GM18519 (cell line): ENCODE data around the gene PLXNA3.

Source experiments
- ATAC-seq: cut with Tn5 transposase; IDR thresholded peaks from one replicate; pipeline ENCODE4 v1.9.1; 2021; ENCODE audit warnings: mild to moderate bottlenecking, moderate library complexity; ENCODE audit not compliant: unreplicated experiment, low FRiP score

PLXNA3 gene

DNA sequence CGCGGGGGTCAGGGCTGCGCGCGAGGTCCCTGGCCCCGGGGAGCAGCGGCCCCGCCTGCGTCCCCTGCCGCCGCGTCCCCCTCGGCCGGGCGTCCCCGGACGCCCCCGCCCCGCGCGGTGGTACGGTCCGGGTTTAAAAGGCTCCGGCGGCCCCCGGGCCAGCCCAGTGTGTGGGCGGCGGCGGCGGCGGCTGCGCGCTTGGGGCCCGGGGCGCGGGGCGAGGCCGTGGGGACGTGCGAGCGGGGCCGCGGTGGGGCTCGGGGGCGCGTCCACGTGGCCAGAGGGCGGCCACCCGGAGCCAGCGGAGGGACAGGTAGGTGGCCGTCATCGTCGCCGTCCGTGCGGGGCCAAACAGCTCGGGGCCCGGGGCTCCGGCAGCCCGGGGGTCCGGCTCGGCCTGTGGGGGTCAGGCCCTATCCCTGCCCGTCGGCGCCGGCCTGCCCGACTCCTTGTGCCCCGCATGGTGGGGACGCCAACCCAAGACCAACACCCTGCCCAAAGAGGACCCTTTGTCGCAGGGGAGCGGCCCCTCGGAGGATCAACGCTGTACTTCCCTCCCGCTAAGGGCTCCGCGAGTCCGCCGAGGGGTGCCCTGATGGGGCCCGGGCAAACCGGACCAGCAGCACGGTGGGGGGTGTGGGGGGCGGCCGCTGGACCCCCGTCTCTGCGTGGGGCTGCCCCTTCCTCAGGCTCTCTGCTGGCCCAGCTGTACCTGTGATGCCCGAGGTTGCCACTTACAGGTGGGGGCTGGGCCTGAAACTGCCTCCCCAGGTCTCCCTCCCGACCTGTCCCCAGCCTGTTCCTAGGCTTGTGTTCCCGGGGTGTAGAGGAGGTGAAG lies at the start of gene PLXNA3:
Gene PLXNA3 (plus strand): TSS at position 166 of the 838 bp plus-strand sequence. CDS start 1,903 bp downstream, outside the sequence.
- ATAC-seq, result no peak

DNA sequence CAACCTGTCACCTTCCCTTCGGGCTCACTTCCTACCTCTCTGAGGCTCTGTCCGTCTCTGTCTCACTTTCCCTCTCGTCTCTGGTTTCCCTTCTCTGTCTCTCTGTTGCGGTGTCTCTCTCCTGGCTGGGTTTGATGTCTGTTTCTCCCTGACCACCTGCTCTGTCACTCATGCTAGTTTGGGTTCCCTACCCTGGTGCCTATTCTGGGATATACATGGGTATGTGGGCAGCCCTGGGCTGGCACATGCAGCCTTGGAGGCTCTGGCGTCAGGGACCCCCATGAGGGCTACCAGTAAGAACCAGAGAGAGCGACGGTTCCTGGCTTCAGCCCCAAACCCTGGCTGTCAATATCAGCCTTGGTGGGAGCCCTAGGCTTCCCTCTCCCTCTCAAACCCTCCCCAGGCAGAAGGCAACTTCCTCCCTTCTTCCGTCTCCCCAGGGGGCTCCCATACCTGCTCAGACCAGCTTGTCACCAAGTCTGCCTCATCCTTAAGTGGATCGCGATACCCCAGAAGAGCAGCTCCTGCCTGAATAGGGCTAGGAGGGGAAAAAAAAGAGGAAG lies 49.3 kb upstream of the PLXNA3 start:
- ATAC-seq, result no peak

DNA sequence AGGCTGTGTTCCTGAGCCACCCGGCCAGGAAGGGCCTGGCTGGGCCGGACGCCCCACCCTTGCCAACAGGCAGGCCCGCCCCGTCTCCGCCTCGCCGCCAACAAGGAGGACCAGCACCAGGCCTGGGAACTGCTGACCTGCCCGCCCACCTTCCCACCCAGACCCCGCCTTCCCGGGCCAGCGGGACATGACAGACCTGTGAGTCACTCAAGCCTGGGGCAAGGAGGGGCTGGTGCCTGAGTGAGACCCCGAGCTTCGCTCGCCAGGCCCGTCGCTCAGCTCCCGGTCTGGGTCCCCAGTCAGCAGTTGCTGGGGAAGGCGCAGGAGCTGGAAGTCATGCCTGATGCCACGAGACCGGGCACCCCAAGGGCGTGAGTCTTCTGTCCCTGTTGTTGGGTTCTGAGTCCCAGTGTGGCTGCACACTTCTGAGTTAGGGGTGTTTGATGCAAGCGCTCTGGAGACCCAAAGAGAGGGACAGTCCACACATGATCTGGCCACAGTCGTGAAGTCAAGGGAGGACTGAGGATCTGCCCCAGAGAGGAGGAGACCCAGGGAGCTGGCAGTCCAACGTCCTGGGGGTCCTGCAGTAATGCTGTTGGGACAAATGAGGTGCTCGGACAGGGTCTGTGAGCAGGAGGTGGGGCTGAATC lies 48.7 kb upstream of the PLXNA3 start, which contains the start of gene DNASE1L1:
Gene DNASE1L1 (minus strand): TSS at position 33 of the 650 bp plus-strand sequence. CDS start 3,686 bp downstream, outside the sequence.
- ATAC-seq, result no peak

DNA sequence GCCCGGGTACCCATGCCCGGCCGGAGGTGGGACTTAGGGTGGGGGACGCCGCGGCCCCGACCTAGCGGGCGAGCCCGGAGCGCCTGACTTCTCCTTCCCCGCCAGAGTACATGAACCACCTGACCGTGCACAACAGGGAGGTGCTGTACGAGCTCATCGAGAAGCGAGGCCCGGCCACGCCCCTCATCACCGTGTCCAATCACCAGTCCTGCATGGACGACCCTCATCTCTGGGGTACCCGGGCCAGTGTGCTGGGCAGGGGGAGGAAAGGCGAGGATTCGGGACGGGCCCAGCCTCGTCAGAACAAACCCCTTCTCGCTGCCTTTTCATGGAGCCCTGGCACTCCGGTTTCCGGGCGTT lies 46.1 kb upstream of the PLXNA3 start:
- no peak for ATAC-seq

DNA sequence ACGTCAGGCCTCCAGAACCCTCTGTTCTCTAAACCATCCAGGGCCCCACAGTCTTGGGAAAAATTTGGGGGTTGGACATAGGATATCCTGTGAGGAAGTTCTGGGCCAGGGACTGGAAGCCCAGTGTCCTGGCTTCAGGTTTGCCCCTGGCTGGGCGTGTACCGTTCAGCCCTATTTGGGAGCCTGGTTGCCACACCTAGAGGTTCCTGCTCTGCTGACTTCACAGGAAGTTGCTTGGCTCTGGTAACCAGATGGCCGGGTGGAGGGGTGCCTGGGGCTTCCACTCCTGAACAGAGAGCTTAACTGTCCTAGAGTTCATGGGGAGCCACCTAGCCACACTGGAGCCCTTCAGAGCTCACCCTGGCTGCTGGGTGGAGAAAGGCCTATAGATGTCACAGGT lies 45.6 kb upstream of the PLXNA3 start:
- no peak for ATAC-seq

DNA sequence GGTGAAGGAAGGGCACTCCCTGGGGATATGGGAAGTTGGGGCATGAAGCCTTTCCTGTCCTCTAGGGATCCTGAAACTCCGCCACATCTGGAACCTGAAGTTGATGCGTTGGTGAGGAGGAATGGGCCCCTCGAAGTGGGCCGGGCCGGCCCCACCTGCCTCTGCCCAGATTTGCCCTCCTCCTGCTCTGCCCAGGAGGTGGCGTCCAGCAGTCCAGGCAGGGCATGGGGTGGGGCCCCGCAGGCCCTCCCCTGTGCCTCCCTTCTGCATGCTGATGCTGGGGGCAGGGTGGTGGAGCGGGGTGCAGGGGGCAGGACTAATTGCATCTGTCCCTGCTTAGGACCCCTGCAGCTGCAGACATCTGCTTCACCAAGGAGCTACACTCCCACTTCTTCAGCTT lies 44.9 kb upstream of the PLXNA3 start:
- no peak for ATAC-seq

DNA sequence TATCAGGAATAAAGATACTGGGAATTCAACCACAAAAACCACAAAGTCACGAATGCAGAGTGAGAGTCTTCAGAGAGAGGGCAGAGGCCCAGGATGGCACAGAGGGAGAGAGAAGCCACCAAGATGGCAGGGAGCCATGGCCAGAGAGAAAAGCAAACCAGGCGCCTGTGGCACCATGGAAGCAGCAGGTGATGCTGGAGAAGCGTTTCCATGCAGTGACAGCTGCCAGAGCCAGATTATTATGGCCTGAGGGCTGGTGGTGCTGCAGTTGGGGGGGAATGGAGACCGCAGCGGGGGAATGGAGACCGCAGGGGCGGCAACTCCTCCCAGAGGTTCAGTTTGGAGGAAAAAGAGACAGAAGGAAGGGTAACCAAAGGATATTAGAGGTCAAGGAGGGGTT lies 40.9 kb upstream of the PLXNA3 start:
- ATAC-seq, result no peak

DNA sequence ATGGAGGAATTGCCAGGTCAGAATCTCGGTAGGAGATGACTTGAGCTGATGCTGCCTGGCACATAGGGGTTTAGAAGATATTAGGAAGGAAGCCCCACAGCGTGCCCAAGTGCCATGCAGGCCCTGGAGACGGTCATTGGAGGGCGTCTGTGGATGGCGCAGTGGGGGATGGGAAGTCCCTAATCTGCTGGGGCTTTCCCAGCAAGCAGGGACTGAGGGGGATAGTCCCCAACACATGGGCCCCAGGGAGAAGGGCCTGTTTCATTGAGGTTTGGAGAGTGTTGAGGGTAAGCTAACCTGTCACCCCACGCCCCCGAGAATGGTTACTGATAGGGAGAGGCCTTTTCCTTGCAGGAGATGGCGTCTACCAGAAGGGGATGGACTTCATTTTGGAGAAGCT lies 38.9 kb upstream of the PLXNA3 start:
- no peak for ATAC-seq

DNA sequence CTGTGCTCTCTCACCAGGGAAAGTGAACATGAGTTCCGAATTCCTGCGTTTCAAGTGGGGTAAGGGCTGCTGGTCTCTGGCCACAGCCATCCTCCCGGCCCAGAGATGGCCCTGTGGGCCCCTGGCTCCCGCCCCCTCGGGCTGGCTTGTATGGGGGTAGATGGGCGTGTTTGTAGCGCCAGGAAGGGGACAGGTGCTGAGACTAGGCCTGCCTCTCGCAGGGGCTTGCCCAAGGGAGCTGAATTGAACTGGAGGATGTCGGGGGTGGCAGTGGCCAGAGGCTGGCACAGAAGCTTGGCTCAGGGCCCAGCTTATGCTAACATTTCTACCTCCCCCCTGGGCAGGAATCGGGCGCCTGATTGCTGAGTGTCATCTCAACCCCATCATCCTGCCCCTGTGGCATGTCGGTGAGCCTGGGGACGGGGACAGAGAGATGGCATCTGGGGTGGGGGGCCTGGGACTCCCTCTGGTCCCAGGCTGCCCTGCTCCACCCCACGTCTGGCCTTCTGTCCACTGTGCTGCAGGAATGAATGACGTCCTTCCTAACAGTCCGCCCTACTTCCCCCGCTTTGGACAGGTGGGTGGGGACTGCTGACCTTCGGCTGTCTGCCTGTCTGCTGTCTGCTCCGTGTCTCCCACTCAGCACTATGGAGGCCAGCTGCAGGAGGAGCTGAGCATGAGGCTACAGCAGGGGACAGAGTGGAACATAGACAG lies 38.2 kb upstream of the PLXNA3 start:
- ATAC-seq, result no peak

DNA sequence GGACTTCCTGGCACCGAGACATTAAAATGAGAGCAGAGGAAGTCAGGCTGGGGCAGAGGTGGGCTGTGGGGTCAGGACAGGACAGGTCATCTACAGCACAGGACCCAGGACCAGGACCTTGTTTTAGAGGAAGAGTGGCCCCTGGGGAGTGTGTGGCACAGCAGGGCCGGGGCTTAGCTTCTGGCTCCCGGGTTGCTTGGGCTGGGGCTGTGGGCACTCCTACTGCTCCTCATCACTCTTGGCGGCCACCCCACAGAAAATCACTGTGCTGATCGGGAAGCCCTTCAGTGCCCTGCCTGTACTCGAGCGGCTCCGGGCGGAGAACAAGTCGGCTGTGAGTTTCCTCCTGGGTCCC lies 37.7 kb upstream of the PLXNA3 start:
- ATAC-seq, result no peak

DNA sequence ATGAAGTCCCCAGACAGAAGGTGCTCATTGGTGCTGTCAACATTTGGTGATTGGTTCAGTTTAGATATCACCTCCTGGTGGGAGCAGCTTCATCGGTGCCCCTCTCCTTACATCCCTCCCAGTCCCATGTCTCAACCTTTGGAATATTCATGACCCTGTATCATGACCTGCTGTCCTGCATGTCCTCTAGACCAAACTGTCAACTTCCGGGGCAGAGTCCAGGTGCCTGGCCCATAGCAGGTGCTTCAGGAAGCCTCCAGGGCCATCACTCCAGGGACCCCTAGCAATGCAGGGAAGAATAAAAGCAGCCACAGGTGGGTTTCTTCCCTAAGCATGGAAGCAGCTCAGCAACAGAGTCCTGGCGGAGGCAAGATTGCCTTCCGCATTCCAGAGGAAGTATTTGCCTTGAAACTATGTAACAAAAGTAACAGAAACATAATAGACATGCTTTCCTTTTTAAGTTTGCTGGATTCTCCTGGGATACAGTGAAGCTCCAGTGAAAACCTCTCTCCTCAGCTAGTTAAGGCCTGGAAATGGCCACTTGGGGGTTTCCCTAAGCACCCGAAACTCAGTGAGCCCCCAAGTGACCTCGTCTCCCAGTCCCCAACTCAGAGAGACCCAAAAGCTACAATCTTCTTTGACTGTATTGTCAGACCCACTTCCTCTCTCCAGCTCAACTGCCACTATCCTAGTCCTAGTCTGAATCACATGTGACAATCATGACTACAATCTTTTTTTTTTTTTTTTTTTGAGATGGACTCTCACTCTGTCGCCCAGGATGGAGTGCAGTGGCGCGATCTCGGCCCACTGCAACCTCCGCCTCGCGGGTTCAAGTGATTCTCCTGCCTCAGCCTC lies 30.9 kb upstream of the PLXNA3 start:
- no peak for ATAC-seq

DNA sequence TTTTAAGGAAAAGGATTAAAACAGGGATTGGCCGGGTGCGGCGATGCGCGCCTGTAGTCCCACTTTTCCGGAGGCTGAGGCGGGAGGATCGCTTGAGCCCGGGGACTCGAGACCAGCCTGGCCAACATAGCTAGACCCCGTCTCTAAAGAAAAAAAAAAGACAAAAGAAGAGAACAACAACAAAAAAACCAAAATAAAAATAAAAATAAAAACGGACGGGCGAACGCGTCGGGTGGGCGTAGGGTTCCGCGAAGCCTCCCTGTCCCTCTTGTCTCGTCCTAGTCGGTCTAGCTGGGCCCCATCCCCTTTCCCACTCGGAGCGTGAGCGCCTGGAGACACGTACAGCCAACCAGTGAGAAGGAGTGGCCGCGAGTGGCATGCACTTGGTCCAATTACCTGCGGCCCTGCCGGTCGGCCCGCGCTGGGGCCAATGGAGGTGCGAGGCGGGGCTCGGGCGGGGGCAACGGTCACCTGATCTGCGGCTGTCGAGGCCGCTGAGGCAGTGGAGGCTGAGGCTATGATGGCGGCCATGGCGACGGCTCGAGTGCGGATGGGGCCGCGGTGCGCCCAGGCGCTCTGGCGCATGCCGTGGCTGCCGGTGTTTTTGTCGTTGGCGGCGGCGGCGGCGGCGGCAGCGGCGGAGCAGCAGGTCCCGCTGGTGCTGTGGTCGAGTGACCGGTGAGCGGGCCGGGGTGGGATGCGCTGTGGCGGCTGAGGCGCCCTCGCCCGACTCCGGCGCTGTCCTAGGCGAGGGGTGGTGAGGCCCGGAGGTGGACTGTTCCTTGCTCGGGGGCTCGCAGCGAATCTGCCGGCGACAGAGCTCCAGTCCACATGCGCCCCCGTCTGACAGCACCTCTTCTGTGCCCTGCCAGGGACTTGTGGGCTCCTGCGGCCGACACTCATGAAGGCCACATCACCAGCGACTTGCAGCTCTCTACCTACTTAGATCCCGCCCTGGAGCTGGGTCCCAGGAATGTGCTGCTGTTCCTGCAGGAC lies 29.6 kb upstream of the PLXNA3 start, which contains the start of gene ATP6AP1:
Gene ATP6AP1 (plus strand): TSS at position 502 of the 996 bp plus-strand sequence. CDS start 16 bp downstream, at position 518.
- peak; percentile 85 for ATAC-seq

DNA sequence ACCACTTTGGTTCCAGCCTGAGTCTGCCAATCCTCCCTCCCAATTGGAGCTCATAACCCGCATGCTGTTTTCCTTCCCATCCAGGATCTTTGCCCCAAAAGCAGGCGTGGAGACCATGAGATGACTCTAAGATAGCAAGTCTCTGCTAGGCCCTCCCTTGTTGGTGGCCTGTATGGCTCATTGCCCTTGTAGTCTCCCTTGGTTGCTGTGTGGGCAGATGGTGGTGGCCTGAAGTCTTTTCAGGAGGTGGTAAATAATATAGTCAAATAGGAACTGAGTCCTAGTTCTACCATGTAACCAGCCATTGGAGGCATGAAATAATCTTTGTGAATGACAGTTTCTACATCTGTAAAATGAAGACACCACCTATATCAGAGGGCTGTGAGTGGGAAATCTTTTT lies 28.4 kb upstream of the PLXNA3 start:
- ATAC-seq, result no peak

DNA sequence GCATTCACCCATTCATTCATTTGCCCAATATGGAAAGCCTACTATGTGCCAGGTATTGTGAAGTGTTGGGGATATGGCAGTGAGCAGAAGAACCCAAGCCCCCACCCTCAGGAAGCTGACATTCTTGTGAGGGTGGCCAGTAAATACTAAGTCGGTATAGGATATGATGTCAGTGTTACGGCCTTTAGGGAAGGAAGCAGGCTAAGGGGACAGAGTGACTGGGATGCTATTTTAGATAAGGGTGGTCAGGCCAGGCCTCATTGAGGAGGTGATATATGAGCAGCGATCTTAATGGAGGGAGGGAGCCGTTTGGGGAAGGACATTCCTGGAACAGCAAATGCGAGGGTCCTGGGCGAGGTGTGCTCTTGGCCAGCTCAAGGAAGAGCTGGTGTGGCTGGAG lies 27.6 kb upstream of the PLXNA3 start:
- ATAC-seq, result no peak

DNA sequence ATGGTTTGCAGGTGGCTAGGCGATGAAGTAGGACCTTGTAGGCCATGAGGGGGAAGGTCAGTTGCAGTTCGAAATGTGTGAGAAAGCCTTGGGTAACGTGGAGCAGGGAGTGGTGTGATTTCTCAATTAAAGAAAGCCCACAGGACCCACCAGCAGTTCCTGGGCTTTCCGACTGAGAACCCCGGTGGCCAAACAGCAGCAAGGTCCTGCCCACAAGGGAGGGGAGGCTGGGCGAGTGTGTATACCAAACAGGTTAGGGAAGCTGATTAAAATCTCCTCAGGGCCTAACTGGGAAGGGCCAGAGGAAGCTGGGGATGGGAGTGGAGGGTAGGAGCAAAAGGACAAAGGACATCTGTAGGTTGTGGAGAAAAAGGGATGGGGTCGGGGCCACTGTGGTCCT lies 27.2 kb upstream of the PLXNA3 start:
- no peak for ATAC-seq

DNA sequence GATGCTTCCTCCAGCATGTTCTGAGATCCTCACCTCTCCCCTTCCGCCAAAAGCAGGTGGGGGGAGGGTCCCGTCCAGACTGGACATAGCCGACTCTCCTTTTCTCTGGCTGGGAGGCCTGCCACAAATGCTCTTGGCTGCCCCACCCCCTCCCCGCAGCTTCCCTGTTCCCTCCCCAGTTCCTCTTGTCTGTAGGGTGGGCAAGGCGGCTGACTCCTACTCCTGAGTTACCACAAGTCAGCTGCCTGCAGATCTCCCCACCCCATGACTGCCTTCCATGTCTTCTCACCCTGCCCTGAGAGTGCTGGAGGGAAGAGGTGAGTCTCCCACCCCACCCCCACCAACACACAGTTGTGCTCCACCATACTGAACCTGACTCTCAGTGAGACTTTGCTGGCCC lies 26.7 kb upstream of the PLXNA3 start:
- no peak for ATAC-seq

DNA sequence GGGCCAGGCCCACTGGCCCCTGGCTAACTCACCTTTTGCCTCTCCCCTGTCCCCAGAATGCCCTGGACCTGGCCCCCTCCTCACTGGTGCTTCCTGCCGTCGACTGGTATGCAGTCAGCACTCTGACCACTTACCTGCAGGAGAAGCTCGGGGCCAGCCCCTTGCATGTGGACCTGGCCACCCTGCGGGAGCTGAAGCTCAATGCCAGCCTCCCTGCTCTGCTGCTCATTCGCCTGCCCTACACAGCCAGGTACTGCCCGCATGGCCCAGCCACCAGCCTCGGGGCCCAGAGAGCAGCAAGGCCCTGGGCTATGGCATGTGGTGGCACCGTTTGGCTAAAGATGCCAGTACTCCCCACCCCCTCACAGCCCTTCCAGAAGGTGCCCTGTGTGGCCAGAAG lies 25.9 kb upstream of the PLXNA3 start:
- ATAC-seq, result no peak

DNA sequence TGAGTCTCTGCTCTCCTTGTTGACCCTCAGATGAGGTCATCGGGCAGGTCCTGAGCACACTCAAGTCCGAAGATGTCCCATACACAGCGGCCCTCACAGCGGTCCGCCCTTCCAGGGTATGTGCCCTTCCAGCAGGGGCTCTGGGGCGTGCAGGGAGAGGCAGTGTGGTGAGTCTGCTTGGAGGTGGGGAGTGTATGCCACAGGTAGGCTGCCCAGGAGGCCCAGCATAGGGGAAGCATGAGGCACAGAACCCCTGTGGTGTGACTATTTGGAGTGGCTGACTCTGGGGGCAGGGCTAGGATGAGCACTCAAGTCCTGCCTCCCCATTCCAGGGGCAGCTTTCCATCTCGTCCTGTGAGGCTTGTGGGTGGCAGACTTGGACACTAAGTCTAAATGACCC lies 24.5 kb upstream of the PLXNA3 start:
- ATAC-seq, result no peak
